ENCODE results near the gene NAXD.

GRCh38 chr13:110685305-110686020 lies 70.1 kb downstream of the NAXD start:
- TF ChIP-seq POLR2AphosphoS5 (IDR thresholded peaks at IDR 0.05; ENCODE audit: borderline replicate concordance, low read depth, low read length) = no peak
- TF ChIP-seq EZH2 (IDR thresholded peaks at IDR 0.05) = no peak
- no peak for TF ChIP-seq FOXP2 (optimal IDR thresholded peaks at IDR 0.05; ENCODE audit: control extremely low read depth, extremely low read length, insufficient read depth)

Measured in SK-N-MC (cell line).